ENCODE data around the gene PEA15. TPM values are rescaled to one million over a fixed set of nuclear protein-coding genes. Genes with fewer than 3 reads are reported as not detected.
A peak's percentile ranks its signal among the peaks of the same experiment; 100 is the strongest.

PEA15 gene
- total and polyA plus RNA-seq, 2 experiments from 2014 or later: 93.2 to 112 TPM

GRCh38 chr1:160224606-160225005 is 19.4 kb downstream of the PEA15 start:
- H3K9me3 ChIP-seq (ENCODE audit: low read depth): no peaks in the 10 kb centered on the region
- H3K27me3 ChIP-seq: no peaks in the 10 kb centered on the region
- H3K27ac ChIP-seq: no peak overlapping the region
- TF ChIP-seq CTCF (IDR thresholded peaks at IDR 0.05; ENCODE audit: low read depth, low read length): no peak
- peaks cover 74% of the 10 kb centered on the region for H3K36me3 ChIP-seq
- peaks cover 13% of the 10 kb centered on the region for H3K4me1 ChIP-seq (ENCODE audit: low read depth)
- H3K4me3 ChIP-seq: no peak overlapping the region
- no peak for DNase-seq (ENCODE audit: low read depth in 1 of 2, low spot score in 1 of 2)

GRCh38 chr1:160225345-160225744 is 20.2 kb downstream of the PEA15 start:
- no peak for DNase-seq (ENCODE audit: low read depth in 1 of 2, low spot score in 1 of 2)
- Histone ChIP-seq H3K4me1 (ENCODE audit: low read depth) (peaks cover 6% of the 10 kb centered on the region), H3K27me3 (no peaks in the 10 kb centered on the region), H3K36me3 (peaks cover 77% of the 10 kb centered on the region), H3K4me3 (no peak overlapping the region), H3K9me3 (ENCODE audit: low read depth) (no peaks in the 10 kb centered on the region), H3K27ac (no peak overlapping the region)
- no peak for TF ChIP-seq CTCF (IDR thresholded peaks at IDR 0.05; ENCODE audit: low read depth, low read length)

GRCh38 chr1:160226623-160227022 is 21.4 kb downstream of the PEA15 start:
- Histone ChIP-seq H3K4me1 (ENCODE audit: low read depth) (peaks cover 6% of the 10 kb centered on the region), H3K4me3 (no peak overlapping the region), H3K27me3 (no peaks in the 10 kb centered on the region), H3K9me3 (ENCODE audit: low read depth) (no peaks in the 10 kb centered on the region), H3K27ac (peak overlapping the region; percentile 52), H3K36me3 (peaks cover 85% of the 10 kb centered on the region)
- no peak for TF ChIP-seq CTCF (IDR thresholded peaks at IDR 0.05; ENCODE audit: low read depth, low read length)
- no peak for DNase-seq (ENCODE audit: low read depth in 1 of 2, low spot score in 1 of 2)

- Histone ChIP-seq H3K27ac (peak overlapping the region; percentile 52), H3K27me3 (no peaks in the 10 kb centered on the region), H3K4me3 (no peak overlapping the region), H3K36me3 (peaks cover 84% of the 10 kb centered on the region), H3K4me1 (ENCODE audit: low read depth) (peaks cover 6% of the 10 kb centered on the region), H3K9me3 (ENCODE audit: low read depth) (no peaks in the 10 kb centered on the region)
- no peak for DNase-seq (ENCODE audit: low read depth in 1 of 2, low spot score in 1 of 2)
- no peak for TF ChIP-seq CTCF (IDR thresholded peaks at IDR 0.05; ENCODE audit: low read depth, low read length)
These were observed 21.9 kb downstream of the PEA15 start for GRCh38 chr1:160227034-160227433.

GRCh38 chr1:160227561-160227960 is 22.4 kb downstream of the PEA15 start:
- H3K27me3 ChIP-seq: no peaks in the 10 kb centered on the region
- TF ChIP-seq CTCF (IDR thresholded peaks at IDR 0.05; ENCODE audit: low read depth, low read length): no peak
- H3K27ac ChIP-seq: no peak overlapping the region
- no peaks in the 10 kb centered on the region for H3K9me3 ChIP-seq (ENCODE audit: low read depth)
- peaks cover 79% of the 10 kb centered on the region for H3K36me3 ChIP-seq
- DNase-seq (ENCODE audit: low read depth in 1 of 2, low spot score in 1 of 2): no peak
- peaks cover 6% of the 10 kb centered on the region for H3K4me1 ChIP-seq (ENCODE audit: low read depth)
- H3K4me3 ChIP-seq: no peak overlapping the region

- no peak overlapping the region for H3K27ac ChIP-seq
- peaks cover 70% of the 10 kb centered on the region for H3K36me3 ChIP-seq
- H3K4me1 ChIP-seq (ENCODE audit: low read depth): peaks cover 6% of the 10 kb centered on the region
- H3K27me3 ChIP-seq: no peaks in the 10 kb centered on the region
- DNase-seq (ENCODE audit: low read depth in 1 of 2, low spot score in 1 of 2): no peak
- TF ChIP-seq CTCF (IDR thresholded peaks at IDR 0.05; ENCODE audit: low read depth, low read length): no peak
- H3K9me3 ChIP-seq (ENCODE audit: low read depth): no peaks in the 10 kb centered on the region
- no peak overlapping the region for H3K4me3 ChIP-seq
These were observed 23.2 kb downstream of the PEA15 start for GRCh38 chr1:160228431-160228830.

Data from cardiac muscle cell (in vitro differentiated cells and primary cell).